IPS-NIHi11 (cell line): ENCODE results near the gene RALGAPA1.
A peak's percentile ranks its signal among the peaks of the same experiment; 100 is the strongest.

Experiments used
- DNase-seq: peaks from one replicate; pipeline ENCODE4 v3.0.0; 2012; ENCODE audit warnings: mixed read lengths, low spot score

RALGAPA1 gene

DNA sequence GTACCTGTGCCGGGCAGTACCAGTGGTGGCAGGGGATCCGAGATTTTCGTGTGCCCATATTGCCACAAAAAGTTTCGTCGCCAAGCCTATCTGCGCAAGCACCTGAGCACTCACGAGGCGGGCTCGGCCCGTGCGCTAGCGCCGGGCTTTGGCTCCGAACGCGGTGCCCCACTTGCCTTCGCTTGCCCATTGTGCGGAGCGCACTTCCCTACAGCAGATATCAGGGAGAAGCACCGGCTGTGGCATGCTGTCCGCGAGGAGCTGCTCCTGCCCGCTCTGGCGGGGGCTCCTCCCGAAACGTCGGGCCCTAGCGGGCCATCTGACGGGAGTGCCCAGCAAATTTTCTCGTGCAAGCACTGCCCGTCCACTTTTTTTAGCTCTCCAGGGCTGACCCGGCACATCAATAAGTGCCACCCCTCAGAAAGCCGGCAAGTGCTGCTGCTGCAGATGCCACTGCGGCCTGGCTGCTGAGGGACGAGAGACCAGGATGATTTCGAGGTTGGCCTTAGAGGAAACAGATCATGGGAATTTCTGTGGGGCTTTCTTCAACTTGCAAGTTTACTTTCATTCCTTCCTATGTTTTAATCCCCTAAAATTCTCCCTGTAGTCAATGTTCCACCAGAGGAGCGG is 273.5 kb downstream of the RALGAPA1 start:
- no peak for DNase-seq

DNA sequence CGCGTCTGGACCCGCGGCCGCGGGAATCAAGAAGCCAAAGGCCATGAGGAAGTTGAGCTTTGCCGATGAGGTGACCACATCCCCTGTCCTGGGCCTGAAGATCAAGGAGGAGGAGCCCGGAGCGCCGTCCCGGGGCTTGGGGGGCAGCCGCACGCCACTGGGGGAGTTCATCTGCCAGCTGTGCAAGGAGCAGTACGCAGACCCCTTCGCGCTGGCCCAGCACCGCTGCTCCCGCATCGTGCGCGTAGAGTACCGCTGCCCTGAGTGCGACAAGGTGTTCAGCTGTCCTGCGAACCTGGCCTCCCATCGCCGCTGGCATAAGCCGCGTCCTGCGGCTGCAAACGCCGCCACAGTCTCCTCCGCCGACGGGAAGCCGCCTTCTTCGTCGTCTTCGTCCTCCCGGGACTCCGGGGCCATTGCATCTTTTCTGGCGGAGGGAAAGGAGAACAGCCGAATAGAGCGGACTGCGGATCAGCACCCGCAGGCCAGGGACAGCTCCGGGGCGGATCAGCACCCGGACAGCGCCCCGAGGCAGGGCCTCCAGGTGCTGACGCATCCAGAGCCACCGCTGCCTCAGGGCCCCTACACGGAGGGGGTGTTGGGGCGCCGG is 274.1 kb downstream of the RALGAPA1 start:
- DNase-seq: peak; percentile 89

DNA sequence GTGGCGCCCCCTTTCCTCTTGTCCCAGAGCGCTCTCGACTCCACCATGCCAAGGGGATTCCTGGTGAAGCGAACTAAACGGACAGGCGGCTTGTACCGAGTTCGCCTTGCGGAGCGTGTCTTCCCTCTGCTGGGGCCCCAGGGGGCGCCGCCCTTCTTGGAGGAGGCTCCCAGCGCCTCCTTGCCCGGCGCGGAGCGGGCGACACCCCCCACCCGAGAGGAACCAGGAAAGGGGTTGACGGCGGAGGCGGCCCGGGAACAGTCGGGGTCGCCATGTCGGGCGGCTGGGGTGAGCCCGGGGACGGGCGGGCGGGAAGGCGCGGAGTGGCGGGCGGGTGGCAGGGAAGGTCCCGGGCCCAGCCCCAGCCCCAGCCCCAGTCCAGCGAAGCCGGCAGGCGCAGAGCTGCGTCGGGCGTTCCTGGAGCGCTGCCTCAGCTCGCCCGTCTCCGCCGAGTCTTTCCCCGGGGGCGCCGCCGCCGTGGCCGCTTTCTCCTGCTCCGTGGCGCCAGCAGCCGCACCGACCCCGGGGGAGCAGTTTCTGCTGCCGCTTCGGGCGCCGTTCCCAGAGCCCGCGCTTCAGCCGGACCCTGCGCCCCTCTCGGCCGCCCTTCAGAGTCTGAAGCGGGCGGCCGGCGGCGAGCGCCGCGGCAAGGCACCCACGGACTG is 274.8 kb downstream of the RALGAPA1 start:
- peak; percentile 4 for DNase-seq

DNA sequence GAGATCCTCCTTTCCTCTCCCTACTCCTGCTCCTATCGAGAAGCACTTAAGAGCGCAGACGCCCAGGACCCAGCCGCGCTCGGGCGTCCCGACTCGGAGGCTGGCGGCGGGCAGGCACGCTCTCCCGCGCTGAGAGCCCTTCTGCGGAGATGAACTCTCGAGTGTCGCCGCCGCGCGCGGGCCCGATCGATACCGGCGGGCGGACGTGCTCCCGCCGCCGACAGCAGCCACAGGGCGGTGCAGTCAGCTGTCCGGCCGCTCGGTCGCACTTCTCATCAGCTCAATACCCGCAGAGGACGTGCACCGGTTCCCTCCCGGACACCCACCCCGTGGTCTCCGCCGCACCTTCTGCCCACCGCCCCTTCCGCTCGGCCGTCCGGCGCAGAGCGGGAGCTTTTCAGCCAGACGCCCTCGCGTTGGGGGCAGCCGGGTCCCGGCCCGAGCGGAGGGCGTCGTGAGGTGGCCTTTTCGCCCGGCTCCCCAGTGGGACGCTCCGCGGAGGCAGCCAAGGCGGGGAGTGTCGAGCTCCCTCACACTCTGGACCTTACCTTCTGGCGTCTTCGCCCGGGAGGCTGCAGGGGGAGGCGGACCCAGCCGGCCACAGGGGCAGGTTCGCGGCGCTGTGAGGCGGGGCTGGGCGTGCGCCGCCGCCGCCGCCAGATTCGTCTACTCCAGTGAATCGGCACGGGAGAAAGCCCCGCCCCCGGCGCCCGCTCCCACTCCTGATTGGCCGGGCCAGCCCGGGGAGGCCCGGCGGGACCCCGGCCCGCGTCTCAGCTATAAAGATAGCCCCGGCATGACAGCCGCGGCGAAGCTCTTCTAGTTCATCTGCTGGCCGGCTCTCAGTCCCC is 275.5 kb downstream of the RALGAPA1 start, which contains the start of gene INSM2:
Gene INSM2 (plus strand): TSS at position 808 of the 851 bp plus-strand sequence. CDS start 89 bp downstream, outside the sequence.
- peak; percentile 91 for DNase-seq

DNA sequence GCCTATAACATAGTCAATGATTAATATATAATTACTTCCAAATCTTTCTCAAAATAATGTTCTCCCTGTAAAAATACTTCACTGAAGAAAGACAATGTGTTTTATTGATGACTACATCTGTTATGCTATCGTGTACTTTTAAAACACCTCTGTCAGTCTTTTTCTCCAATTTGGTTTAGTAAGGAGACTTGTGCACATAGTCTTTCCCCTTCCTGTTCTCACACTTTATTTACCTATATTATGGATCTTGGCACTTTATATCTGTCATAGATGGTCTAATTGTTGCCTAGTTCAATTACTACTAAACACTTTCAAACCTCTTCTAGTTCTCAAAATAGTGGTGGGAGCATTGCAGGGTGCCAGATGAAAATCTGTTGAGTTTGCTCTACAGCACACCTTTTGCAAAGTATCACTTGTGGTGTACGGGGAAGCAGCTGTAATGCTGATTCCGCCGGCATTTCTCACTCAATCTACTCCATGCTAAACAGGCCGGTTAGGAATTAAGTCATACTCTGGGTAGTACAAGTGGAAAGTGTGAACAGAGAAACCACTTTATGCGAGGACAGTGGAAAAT is 276.2 kb downstream of the RALGAPA1 start:
- DNase-seq: no peak

DNA sequence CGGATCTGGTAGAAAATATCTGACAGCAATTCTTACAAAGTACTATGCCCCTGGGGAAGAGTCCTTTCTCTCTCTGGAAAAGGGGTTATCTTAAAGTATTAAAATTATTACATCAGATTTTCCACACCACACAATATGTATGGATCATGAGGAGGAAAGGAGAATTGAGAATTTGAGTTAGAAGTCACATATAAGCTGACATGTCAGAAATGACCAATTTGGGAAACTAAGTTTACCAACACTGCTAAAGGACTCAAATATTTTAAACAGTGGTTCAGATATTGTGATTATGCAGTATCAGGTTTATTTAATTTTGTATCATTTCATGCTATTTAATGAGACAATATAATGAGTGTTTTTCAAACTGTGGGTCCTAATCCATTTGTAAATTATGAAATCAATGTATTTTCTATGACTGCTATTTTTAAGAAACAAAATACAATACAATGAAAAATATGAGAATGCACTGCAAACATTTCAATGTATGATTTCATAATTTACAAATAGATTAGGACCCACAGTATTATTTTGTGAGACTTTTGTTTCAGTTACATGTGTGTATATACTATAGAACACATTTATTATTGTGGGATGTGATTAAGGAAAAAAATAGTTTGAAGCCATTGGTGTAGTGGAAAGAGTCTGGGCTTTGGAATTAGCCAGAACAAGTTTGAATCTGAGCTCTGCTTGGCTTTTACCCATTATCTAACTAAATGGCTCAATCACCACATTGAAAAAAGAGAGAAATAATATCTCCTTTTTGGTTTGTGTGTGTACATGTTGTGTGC is 276.9 kb downstream of the RALGAPA1 start:
- no peak for DNase-seq

DNA sequence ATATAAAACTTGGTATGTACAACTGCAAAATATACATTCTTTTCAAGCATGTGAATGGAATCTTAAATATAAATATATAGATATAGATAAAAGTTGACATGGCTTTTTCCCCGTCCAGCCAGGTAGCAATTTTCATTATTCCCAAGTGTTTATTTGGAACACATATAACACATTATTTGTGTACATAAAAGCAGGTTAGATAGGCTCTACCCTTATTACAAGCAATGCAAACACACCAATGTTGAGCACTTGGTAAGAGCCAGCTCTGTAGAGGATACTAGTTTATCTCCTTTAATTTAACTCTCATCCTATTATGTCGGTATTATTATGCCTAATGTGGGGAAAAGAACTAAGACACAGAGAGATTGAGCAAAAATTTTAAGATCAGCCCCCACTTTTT is 282.1 kb downstream of the RALGAPA1 start:
- no peak for DNase-seq

DNA sequence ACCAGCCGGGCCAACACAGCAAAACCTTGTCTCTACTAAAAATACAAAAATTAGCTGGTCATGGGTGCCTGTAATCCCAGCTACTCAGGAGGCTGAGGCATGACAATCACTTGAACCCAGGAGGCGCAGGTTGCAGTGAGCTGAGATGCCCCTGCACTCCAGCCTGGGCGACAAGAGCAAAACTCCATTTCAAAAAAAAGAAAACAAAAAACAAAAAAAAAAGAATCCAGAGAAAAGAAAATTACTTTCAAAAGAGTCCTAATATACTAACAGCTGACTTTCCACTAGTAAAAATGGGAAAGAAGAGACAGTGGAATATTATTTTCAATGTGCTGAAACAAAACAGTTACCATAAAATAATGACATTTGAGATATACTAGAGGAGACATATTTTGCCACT is 283.4 kb downstream of the RALGAPA1 start:
- DNase-seq: no peak

DNA sequence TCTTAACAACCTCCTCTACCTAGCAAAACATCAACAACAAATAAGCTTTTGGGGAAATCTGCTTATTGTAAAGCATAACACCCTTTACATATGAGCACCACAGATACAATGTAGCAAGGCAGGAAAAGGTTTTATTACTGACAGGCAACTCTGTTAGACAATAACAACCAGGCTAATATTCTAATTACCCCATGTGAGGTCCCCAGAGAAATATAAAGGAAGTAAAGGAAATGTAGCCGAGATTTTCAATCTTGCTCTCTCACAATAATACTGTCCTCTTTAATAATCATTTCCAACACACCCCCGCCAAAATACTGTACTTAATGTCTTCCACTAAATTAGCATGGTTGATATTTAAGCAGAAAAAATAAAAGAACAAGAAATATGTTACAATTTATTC is 289.1 kb downstream of the RALGAPA1 start:
- DNase-seq: no peak

DNA sequence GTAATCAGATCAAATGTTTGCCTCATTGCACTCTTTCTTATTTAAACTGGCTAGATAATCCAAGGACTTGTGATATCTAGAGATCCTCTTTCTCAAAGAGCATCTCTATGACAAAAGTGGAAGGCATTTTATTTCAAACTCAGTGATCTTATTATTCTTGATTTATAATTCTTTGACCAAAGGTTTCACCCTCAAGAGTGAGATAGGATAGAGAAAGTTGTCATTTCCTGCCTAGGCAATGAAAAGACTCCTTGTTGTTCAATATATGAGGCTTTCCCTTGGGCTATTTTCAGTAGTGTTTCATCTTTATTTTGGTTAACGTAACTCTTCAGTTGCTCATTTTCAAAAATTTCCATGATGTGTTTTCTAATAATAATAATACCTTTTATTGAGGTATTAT is 293.2 kb downstream of the RALGAPA1 start:
- DNase-seq: no peak

DNA sequence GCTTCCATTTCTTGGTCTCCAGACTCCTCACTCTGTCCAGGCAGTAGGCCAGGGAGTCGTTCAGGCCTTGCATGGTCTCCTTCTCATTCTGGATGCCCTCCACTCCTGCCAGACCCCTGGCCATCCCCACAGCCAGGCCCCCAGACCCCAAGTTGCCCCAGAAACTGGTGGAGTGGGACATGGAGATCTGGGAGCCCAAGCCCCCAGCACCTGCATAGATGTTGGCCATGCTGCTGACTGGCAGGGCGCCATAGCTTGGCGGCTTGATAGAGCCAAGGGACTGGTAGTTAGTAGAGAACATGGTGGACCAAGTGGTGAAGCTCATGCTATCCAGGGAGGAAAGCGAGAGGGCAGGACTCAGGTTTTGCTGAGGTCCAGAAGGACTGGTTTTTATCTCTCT is 296.3 kb downstream of the RALGAPA1 start:
- DNase-seq: no peak

DNA sequence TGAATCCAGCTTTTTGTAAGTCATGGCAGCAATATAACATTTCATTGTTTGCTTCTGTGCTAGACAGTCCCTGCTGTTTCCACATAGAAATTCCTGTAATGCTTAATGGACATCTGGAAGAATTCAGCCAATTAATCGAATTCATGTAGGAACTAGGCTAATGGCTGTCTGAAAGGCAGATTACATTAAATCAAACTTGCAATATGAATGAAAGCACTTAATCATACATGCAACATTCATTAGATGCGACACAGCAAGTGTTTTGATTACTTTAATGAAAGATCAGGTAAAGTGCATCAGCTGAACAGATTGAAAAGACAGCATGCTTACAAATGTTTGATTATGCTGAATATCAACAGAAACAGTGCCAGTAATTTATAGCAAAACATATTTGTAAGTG is 299.2 kb downstream of the RALGAPA1 start:
- DNase-seq: no peak

DNA sequence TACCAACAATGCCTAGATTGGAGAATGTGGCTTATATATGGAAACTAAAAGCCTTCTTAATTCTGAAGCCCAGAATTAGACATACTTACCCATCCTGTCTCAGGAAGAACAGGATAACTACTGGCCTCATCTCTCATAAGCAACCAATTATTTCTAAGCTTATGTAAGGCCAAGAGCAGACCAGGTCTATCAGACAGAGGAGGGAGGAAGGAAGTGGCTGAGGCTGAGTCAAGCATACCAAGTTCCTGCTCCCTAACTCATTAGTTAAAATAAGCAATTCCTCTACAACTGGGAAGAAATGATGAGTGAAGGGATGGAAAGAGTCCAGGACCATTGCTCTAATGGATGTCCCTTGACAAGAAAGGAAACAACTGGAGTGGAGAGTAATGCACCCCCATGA is 302.2 kb downstream of the RALGAPA1 start:
- DNase-seq: no peak

DNA sequence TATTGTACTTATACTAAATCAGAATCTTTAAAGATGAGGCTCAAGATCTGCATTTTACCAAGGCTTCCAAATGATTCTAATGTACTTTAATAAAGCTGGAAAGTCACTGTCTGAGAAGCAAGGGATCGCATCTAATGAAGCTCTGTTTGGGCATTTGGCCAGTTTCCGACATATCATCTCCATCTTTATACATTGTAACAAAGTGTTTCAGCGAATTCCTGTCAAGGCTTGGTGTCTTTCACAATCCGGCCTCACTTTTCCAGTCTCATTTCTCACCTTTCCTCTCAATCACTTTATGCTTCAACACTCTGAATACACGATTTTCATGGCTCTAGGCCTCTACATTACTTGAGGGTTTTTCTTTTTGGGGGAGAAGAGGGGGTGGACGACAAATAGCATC is 302.6 kb downstream of the RALGAPA1 start:
- no peak for DNase-seq

DNA sequence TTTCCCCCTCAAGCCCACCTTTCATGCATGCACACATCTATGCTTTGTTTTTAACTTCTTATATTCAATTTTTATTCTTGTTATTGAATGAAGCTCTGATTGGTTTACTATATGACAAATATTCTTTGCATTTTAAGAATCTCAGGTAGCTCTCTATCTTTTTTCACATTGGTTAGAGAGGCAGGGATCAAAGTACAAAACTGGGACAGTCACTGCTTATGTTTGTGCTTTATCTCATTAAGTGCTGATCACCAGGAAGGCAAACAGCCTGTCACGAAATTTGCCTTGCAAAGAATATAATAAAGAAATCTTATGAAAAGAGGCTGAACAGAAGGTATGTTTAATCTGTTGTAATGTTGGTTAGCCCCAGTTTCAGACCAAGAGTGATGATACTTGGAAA is 304.8 kb downstream of the RALGAPA1 start:
- DNase-seq: no peak

DNA sequence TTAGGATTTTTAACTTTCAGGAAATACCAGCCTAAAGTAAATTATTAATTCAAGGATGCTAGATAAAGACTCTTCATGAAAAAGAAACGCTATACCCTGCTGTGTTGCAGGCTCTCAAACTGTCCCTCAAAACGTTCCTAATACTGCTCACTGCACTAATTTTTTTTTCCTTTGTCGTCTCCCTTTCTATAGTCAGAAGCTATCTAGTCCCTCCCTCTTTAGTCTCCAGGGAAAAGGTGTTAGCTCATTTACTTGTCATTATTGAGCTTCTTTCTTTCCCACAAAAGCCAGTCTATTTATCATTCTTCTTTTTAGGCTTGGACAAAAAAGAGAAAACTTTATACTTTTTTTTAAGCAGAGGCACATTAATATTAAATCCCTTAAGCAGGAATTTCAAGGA is 305.4 kb downstream of the RALGAPA1 start:
- no peak for DNase-seq

DNA sequence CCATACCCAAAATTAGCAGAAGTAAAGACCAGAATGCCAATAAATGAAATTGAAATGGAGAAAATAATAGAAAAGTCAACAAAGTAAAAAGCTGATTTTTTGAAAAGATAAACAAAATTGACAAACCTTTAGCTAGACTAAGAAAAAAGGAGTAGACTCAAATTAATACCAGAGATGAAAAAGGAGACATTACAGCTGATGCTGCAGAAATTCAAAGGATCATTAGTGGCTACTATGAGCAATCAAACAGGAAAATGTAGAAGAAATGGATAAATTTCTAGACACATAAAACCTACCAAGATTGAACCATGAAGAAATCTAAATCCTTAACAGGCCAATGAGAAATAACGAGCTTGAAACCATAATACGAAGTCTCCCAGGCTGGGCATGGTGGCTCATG is 309.9 kb downstream of the RALGAPA1 start:
- DNase-seq: no peak

DNA sequence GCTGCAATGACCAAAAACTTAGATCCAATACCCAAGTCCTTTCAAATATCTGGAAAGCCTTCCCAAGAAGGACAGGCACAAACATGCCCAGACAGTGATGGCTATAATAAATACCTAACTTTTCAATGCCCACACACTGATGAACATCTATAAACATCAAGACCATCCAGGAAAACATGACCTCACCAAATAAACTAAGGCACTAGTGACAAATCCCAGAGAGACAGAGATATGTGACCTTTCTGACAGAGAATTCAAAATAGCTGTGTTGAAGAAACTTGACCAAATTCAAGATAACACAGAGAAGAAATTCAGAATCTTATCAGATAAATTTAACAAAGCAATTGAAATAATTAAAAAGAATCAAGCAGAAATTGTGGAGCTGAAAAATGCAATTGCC is 313.8 kb downstream of the RALGAPA1 start:
- DNase-seq: no peak

DNA sequence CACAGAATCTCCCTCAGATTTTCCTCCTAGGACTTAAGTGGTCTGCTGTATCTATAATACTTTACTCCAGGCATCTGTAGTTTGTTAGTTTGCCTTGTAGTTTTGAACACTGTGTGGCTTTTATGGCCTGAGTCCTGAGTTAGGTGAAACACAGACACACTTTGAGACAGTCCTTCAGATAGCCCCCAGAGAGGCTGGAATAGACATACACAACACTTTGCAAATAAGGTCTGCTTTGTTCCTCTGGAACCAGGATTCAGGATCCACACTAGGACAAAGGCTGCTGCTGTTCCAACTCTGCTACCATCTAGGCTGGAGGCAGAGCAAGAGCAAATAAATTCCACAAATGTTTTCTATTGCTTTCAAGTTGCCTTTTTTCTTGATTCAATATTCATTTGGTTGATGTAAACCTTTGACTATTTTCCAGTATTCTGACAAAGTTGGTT is 316.5 kb downstream of the RALGAPA1 start:
- no peak for DNase-seq
